DMS 273 (cell line): Measurements from ENCODE around the gene EXOSC9.

Experiments
- DNase-seq: peaks from one replicate; lab custom pipeline; 2025; ENCODE audit not compliant: unreplicated experiment; lab: John Stamatoyannopoulos, UW

Gene EXOSC9

DNA sequence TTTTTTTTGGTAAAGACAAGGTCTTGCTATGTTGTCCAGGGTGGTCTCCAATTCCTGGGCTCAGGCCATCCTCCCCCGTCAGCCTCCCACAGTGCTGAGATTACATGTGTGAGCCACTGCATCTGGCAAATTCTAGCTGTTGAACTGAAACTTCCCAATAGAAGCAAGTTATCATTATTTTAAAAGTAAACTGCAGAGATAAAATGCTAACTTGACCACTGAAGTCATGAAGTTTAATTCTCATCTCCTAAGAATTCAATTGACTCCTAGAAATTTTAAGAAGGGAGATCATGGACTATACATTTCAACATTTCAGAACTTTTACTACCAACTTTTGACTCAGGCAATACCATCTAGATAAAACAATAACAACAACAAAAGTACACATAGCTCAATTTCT is 11.7 kb upstream of the EXOSC9 start:
- no peak for DNase-seq

DNA sequence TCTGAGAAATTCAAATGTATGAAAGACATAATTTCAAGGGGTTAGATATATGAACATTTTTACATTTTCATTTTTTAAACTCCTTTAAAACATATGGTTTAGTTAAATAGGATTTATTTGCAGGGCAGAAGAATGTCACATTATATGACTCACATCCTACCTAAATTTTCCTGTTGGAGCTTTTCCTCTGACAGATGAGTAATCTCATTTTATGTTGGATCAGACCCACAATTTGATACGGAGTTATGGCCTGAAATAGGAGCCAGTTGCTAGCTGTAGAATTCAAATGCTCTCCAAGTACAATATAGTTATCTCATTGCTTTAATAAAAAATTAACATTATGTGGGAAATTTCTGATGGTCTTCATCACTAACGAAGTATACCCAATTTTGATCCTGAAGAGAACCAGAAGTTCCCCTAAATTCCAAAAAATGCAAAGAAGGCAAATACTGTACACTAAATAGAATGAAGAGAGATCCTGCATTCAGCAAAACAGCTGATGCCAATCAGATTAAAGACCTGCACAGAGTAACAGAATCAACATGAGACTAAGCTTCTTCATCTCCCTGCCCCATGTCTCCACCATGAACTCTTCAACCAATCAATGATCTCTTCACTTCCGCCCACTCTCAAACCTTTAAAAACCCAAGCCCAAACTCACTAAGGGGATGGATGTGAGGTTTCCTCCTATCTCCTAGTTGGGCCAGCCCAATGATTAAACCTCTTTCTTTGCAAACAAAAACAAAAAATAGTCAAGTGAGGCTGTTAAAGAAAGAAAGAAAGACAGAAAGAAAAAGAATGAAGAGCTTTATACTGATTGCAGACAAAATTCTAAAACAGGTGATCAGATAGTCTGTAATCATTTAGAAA is 10.9 kb upstream of the EXOSC9 start:
- no peak for DNase-seq

DNA sequence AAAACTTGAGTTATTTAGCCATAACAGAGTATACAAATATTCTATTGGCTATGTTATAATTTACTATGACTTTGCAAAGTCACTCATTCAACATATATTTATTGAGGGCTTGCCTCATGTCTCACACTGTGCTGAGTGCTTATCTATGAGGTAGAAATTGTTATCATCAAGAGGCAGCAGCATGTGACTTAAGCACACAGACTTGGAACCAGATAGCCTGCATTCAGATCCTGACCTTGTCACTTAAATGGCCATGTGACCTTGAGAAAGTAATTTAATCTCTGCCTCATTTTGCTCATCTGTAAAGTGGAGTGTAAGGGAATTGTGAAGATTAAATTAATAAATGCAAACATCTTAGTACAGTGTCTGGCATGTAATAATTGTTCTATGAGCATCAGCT is 10.1 kb upstream of the EXOSC9 start:
- DNase-seq, result no peak

DNA sequence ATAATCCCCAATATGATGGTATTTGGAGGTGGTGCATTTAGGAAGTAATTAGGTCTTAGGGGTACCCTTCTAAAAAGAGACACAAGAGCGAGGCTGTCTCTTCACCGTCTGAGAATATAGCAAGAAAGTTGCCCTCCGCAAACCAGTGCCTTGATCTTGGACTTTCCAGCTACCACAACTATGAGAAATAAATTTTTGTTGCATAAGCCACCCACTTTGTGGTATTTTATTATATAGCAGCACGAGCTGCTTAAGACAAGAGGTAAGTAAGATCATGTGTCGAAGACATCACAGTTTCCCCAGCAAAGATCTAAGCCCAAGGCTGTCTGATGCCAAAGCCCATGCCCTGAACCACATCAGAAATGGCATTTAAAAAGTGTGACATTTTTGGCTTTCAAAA is 9.6 kb upstream of the EXOSC9 start:
- DNase-seq, result no peak

DNA sequence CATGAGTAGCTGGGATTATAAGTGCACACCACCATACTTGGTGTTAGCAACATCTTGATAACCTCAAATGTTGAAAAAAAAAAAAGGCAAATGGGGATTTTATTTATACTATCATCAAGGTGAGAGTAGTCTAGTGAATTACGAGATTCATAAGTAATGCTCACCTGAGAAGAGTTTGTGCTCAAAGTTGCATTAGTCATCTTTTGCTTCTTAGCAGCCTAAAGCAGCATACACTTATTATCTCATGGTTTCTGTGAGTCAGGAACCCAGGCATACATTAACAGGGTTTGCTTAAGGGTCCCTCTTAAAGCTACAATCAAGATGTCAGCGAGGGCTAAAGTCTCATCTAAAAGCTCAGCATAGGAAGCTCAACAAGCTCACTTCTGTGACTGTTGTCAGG is 8.2 kb upstream of the EXOSC9 start:
- no peak for DNase-seq

DNA sequence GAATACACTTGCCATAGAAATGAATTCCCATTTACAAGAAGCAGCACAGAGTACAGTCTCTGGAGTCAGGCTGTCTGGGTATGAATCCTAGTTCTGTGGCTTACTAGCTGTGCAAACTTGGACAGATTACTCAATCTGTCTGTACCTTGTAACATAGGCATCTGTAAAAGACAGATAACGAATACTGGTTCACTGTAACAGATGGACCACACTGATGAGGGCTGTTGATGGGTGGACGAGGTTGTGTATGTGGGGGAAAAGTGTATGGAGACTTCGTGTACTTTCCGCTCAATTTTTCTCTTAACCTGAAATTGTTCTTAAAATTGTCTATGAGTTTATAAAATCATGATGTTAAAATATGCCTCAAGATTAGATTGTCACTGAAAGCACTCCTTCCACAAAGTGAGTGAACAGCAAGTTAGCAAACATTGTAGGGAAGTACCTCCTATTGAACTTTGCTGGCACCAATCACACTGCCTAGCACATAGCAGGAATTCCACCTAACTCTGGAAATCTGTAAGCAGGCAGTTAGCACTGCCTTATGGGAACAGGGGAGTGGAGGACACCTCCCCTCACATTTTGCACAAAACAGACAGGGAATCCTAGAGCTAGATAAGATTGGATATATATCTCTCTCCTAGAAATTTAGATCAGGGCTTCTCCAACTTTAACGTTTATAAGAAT is 6.5 kb upstream of the EXOSC9 start:
- no peak for DNase-seq

DNA sequence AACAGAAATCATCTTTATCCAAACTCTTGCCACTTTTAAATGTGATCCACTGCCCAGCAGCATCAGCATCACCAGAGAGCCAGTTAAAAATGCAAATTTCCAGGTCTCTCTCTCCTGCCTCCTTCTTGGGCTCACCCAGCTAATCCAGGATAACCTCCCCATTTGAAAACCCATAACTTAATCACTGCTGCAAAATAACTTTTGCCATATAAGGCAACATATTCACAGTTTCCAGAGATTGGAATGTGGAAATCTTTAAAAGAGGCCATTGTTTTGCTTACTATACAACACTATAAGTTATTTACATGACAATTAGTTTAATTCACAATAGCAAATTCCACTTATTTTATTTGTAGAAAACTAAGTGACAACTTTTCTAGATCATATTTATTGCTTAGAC is 4.8 kb upstream of the EXOSC9 start:
- no peak for DNase-seq

DNA sequence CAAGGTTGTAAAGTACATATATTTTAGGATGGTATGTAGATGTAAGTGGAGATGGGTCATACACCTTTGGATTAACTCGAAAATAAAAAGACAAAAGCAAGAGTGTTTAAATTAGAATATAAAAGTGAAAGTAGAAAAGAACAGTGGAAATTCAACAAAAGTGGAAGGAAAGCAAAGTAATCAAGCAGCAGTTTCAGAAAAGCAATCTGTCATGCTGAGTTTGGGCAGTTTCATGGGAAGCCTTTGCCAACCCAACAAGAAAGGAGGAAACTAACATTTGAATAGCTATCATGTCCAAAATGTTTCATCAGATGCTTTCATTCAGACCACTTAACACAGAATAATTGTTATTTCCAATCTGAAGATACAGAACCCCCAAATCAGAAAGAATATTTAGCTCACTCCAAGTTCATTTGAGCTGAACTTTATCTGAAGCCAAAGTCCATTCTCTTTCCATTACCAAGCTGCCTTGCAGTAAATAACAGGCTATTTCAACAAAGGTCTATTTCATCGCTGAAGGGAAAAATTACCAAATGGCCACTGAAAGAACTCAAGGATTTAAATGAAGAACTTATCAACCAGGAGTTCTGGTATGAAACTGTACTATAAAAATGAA is 1.8 kb upstream of the EXOSC9 start:
- DNase-seq, result no peak

DNA sequence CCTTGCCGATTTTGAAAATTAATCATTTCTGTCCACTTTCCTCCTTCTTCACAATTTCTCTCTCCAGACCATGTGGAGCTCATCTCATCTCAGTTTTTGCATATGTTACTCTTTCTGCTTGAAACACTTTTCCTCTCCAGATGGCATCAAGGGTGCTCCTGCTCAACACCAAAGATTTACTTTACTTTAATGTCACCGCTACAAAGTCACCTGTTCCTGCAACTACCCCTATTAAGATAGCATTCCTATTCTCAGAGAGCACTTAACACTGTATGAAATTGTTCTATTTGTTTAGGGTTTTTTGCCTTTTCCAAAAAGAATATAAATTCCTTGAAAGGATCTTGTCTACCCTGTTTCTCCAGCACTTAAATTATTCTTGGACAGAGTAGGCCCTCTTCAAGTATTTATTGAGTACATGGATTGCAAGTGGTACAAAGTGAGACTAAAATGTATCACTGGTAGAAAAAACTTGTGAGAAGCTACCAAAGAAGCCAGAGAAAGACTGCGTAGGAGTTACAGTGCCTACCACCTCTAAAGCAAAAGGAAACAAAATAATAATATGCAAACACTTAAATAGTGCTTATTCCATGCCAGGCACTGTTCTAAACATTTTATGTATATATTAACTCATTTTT is 1.1 kb upstream of the EXOSC9 start:
- no peak for DNase-seq

DNA sequence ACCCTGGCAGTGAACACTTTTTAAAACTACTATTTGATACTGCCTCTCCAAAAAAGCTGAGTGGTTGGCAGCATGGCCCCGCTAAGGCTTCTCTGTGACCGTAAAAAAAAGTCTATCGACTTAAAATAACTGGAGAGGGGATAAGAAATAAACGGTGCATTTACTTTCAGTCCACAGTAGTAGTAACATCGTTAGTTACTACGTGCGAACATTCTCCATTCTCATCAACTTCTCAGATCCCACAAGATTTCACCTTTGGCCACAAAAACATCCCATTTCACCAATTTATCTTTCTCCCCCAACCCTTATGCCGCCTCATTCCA is 524 bp upstream of the EXOSC9 start:
- no peak for DNase-seq

DNA sequence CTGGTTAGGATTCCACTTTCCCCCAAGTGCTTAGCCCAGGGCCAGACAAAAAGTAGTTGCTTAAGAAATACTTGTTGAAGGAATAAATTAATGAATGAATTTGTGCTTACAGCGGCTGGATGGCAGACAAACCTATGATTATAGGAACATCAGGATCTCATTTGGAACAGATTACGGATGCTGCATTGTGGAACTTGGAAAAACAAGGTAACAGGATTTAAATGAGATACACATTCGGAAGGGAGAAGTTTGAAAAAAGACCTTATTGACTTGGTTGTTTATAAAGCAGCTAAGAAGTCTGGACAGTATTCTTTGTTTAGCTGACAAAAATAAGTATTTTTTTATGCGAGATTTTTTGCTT is 572 bp downstream of the EXOSC9 start:
- DNase-seq, result no peak

DNA sequence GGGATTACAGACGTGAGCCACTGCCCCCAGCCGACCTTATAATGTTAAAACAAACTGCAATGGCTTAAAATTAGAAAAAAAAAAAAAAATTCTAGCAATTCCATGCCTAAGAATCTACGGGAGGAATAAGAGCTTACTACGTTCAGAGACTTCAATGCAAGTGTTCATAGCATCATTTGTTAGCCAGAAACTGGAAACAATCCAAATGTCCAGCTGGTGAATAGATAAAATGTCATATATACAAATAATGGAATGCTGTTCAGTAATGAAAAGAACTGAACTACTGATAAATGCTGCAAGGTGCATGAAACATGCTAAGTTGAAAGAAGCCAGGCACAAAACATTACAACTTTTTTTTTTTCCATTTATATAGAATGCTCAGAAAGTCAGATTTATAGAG is 5.3 kb downstream of the EXOSC9 start:
- DNase-seq, result no peak

DNA sequence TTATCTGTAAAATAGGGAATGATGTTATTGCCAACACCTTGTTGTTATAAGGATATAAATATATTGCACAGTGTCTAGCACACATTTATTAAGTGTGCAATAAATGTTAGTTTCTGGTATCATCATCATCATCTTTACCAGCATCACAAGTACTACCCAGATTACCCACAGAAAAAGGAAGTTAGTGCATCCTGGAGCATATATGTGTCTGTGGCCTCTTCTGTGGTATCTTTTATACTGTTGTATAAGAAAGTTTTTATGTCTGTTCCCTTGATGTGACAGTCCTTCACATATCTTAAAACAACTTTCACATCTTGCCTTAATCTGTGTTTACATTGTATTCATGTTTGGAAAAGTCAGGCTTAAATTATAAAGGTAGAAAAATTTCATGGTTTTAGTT is 10.0 kb downstream of the EXOSC9 start:
- DNase-seq, result no peak

DNA sequence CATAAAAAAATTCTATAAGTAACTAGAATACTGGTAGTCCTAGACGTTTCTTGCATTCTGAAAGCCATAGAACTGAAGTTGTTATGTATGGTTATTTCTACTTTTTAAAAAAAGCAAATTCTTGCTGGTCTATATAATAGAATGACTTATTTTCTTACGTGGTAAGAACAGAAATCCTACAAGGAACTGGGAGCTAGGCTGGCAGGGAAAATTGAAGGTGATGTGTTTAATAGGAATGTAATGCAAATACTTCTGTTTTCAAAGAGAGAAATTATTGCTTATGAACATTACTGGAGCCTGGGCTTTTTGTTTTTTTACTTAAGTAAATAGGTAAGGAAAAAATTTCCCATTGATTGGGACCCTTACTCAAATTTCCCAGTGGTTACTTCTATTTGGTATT is 13.6 kb downstream of the EXOSC9 start:
- DNase-seq, result no peak

DNA sequence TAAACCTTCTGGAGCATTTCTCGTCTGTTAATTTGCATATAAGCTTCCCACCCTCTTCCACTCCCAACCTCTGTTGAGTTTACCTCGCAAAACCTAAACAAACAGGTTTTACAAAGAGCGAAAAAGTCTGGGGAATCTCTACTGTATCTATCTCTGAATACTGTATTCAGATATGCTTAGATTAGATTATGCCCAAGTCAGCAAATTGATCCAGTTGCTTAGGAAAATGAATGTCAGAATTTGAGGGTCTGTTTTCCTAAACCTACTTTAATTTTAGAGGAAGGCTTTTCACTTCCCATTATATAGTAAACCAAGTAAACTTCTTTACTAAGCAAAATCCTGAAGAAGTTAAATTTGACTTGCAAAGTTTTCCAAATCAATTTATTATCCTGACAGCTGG is 15.9 kb downstream of the EXOSC9 start:
- no peak for DNase-seq

DNA sequence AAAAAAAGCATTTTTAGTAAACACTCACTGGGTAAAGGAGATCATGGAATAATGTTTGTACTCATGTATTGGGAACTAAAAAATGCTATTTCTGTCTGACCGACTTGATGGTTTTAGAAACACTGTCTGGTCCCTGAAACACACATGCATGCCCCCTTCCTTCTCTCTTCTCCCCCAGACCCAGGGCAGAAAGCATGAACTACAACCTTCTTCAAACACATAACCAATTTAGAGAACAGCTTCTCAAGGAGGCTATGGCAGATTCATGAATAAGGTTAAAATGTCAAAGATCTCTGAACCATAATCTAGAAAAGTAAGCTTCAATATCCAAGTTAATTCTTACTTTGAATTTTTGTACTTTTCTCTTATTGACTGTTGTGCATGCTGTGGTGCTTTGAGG is 16.6 kb downstream of the EXOSC9 start:
- no peak for DNase-seq

DNA sequence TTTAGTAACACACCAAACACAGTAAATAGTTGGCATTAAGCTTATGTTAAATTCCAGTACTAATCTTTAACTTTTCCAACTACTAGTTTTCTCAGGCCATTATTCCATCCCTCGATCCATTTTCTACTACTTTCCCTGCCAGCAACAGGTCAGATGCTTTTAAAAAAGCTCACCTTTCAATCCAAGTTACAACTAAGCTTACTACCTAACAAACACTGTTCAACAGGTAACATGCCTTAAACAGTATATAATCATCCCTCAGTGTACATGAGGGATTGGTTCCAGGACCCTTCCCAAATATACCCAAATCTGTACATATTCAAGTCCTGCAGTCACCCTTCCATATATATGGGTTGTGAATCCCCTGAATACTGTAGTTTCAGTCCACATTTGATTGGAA is 17.1 kb downstream of the EXOSC9 start:
- DNase-seq, result no peak

DNA sequence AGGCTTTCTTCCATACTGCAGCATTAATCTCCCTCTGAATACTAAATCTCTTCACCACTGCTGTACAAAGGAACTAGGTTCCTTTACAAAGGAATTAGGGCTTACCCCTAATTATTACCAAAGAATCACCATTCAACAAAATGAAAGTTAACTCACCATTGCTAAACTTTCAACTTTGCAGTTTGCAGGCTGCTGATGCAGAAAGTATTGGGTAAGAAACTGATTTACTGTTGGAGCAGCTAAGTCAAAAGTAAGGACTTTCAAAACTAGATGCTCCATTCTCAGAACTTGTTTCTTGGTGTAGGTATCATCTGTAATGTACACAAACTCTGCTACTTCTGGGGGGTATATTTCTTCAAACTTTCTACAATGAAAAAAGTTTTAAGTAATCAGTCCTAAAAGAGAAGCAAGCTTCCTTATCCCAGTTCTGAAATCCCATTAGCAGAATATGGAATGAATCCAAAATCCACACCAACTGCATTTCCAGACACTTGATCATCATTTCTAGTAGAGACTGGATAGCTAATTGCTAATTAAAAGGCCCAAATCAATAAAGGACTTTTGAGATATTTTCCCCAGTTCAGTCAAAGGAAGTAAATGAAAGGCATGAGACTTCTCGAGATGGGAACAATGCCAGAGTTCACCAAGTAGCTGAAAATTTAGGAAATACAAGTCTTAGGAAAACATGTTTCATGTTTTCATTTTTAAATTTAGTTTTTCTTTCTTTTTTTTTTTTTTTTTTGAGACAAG is 18.3 kb downstream of the EXOSC9 start:
- no peak for DNase-seq

DNA sequence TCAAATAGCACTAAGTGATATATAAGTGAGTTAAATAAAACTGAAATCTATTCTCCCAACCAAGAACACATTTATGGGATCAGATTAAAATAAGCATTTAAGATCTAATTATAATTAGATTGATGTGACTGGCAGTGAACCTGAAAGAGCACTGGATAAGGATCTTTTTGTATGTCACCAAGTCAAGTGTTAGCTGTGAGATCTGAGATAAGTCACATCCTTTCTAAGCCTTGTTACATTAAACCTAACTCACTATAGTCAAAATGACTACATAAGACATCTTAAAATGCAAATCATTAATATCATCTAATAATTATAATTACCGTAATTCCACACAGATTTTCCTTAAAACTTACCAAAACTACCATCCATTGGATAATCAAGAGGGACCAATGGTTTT is 20.9 kb downstream of the EXOSC9 start:
- DNase-seq, result no peak

DNA sequence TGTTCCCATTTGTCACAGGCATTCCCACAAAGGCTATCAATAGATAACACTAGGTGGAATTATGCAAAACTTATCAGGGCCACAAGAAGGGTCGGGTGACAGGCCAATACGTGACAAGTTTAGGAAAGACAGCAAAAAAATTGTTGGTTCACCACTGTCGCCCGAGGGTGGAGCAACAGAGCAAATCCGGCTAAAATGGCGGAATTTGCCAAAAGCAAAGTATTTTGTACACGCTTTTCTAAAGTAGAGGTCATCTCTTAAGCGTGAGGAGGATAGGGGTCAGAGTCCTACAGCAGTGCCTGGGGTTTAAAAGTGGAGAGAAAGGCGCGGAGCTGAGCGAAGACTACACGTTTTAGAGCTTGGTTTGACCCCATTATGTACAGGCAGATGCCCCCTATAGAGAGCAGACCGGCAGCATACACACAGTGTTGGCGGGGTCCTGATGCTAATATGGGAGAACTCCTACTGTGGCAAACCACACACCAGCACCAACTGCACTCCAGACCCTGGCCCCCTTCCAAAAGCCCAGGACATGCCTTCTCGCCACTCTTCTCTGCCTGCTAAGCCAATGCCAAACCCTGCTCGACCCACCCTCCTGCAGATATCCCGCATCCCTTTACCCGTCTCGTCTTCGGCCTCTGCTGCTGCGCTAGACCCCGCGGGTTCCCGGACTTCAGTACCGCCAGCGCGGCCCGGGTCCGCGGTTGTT is 21.8 kb downstream of the EXOSC9 start:
- DNase-seq, result peak; percentile 65
